ENCODE measurements around the gene GP9.

- TF ChIP-seq CTCF (IDR thresholded peaks at IDR 0.05) (no peak), EP300 (IDR thresholded peaks at IDR 0.05) (no peak), POLR2A (IDR thresholded peaks at IDR 0.05; ENCODE audit: low read depth) (no peak)
These were observed 2.0 kb upstream of the GP9 start for GRCh38 chr3:129058441-129059200.
